ENCODE results near the gene GNLY. TPM values are rescaled to one million over a fixed set of nuclear protein-coding genes. Genes with fewer than 3 reads are reported as not detected.
"Not testable (repeated sequence)": the region's sequence is repeated elsewhere in the genome, so short reads cannot be mapped to it uniquely, and the experiment has no call there.

GNLY gene
- total RNA-seq, 1 donor from 2014 or later: 21.5 TPM

DNA sequence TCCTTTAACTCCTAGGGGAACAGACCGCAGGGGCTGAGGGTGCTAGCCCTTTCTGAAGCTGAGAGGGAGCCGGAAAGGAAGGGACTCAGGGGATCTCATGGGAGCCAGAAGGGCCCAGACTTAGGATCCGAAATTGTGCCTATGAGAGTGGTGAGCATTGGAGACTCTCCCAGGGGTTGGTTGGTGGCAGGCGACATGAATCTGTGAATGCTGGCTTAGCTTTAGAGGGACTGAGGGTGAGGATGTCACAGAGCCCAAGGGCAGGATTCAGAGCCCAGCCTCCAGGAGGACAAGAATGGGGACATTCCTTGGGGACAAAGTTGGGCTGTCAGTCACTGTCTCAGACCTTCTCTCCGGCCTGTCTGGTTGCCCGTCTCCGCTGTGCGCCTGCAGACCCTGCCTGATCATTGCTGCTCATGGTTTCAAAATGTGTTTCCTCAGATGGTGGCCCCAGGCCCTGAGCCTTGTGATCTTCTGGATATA is 17.5 kb downstream of the GNLY start:
- Histone ChIP-seq H3K9me3 (no peaks in the 10 kb centered on the region), H3K4me3 (peak overlapping the region; percentile 42), H3K36me3 (no peaks in the 10 kb centered on the region), H3K27ac (peak overlapping the region; percentile 94), H3K27me3 (ENCODE audit: low read depth) (no peaks in the 10 kb centered on the region), H3K4me1 (peaks cover 98% of the 10 kb centered on the region)
- DNase-seq (no peak), ATAC-seq (no peak)
- TF ChIP-seq, protein P1, sequence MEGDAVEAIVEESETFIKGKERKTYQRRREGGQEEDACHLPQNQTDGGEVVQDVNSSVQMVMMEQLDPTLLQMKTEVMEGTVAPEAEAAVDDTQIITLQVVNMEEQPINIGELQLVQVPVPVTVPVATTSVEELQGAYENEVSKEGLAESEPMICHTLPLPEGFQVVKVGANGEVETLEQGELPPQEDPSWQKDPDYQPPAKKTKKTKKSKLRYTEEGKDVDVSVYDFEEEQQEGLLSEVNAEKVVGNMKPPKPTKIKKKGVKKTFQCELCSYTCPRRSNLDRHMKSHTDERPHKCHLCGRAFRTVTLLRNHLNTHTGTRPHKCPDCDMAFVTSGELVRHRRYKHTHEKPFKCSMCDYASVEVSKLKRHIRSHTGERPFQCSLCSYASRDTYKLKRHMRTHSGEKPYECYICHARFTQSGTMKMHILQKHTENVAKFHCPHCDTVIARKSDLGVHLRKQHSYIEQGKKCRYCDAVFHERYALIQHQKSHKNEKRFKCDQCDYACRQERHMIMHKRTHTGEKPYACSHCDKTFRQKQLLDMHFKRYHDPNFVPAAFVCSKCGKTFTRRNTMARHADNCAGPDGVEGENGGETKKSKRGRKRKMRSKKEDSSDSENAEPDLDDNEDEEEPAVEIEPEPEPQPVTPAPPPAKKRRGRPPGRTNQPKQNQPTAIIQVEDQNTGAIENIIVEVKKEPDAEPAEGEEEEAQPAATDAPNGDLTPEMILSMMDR (IDR thresholded peaks at IDR 0.05): no peak
- intact Hi-C loops (cut with DNase I): no loop called here

DNA sequence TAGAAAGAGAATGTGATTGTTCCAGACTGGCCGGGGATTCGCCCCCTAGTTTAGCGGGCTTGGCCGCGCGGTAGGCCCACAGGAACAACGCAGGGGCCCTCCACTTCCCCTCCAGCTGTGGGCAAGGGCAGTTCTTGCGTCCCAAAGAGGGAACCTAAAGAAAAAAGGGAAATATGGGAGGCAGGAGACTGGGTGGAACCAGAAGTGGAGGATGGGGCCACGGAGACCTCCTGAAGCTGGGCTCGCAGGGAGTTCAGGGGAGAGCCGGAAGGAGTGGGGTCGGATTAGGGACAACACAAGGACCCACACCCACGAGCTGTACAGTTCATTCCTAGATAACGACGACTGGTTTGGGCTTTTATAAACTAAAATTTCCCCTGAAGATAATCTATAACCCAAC is 18.2 kb downstream of the GNLY start:
- peak; percentile 0 for ATAC-seq
- peak overlapping the region; percentile 94 for H3K27ac ChIP-seq
- peak overlapping the region; percentile 42 for H3K4me3 ChIP-seq
- H3K27me3 ChIP-seq (ENCODE audit: low read depth): no peaks in the 10 kb centered on the region
- no peaks in the 10 kb centered on the region for H3K9me3 ChIP-seq
- H3K4me1 ChIP-seq: peaks cover 90% of the 10 kb centered on the region
- H3K36me3 ChIP-seq: no peaks in the 10 kb centered on the region
- intact Hi-C loops (cut with DNase I): no loop called here
- DNase-seq: peak; percentile 77
- TF ChIP-seq, protein P1 (IDR thresholded peaks at IDR 0.05): no peak

DNA sequence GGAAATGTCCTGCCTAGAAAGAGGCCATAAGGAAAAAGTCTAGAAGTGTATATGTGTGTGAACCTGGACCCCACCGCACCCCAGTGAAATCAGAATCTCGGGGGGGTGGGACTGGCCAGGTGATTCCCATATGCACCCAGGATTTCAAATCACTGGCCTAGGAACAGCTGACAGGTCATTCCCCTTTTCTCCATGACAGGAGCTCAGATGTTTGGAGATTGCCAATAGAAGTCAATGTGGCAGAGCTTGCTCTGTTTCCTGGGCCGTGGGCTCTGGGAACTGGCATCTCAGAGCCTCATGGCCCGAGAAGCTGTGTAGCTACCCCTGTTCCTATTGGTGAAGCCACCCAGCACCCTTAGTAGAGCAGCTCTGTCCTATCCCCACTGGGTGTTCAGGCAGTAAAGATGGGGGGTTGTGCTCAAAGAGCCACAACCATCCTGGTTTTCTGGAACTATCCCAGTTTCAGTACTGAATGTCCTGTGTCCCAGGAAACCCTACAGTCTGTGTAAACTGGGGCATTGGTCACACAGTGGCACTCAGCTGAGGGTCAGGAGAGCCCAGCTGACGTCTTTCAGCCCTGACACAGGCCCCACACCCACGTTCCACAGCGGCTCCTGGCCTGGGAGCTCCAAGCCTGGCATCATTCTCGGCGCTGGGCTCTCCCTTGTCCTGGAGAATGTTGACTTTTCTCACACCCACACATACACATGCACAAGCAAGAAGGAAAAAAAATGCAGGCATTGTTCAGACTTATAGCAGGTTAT is 18.9 kb downstream of the GNLY start:
- Histone ChIP-seq H3K4me3 (peak overlapping the region; percentile 42), H3K9me3 (no peaks in the 10 kb centered on the region), H3K27me3 (ENCODE audit: low read depth) (no peaks in the 10 kb centered on the region), H3K4me1 (peaks cover 88% of the 10 kb centered on the region), H3K36me3 (no peaks in the 10 kb centered on the region), H3K27ac (peak overlapping the region; percentile 94)
- intact Hi-C loops (cut with DNase I): no loop called here
- peak; percentile 74 to 81 for ATAC-seq
- TF ChIP-seq, protein P1 (IDR thresholded peaks at IDR 0.05): no peak
- DNase-seq: peak; percentile 95

DNA sequence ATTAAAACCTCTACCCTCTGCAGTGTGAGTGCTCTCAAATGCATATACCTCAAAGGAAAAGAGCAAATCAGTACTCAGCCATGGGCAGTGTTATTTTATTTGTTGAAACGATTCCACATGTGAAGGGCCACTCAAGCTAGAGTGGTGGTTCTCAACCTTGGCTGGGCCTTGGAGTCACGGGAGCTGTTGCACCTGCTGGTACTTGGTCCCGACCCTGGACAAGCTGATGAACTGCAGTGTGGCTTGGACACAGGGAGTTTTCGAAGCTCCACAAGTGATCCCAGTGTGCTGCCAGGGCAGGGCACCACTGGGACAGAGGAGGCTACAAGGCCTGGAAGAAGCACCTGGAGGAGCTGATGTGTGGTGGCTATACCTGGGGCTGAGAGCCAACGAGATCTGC is 19.7 kb downstream of the GNLY start:
- no peaks in the 10 kb centered on the region for H3K36me3 ChIP-seq
- peak; percentile 83 for DNase-seq
- peak; percentile 50 to 53 for ATAC-seq
- H3K4me1 ChIP-seq: peaks cover 83% of the 10 kb centered on the region
- no peaks in the 10 kb centered on the region for H3K27me3 ChIP-seq (ENCODE audit: low read depth)
- intact Hi-C loops (cut with DNase I): no loop called here
- TF ChIP-seq, protein P1 (IDR thresholded peaks at IDR 0.05): no peak
- H3K27ac ChIP-seq: peak overlapping the region; percentile 94
- no peak overlapping the region for H3K4me3 ChIP-seq
- no peaks in the 10 kb centered on the region for H3K9me3 ChIP-seq

DNA sequence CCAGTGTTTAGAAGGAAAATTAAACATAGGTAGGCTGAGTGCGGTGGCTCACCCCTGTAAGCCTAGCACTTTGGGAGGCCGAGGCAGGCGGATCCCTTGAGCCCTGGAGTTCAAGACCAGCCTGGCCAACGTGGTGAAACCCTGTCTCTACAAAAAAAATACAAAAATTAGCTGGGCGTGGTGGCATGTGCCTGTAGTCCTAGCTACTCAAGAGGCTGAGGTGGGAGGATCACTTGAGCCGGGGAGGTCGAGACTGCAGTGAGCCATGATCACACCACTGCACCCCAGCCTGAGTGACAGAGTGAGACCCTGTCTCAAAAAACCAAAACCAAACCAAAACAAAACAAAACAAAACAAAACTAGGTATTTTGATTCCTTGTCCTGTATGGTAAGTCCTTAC is 20.3 kb downstream of the GNLY start:
- ATAC-seq; H3K9me3 ChIP-seq; intact Hi-C loops (cut with DNase I); H3K27me3 ChIP-seq (ENCODE audit: low read depth); H3K36me3 ChIP-seq; H3K4me3 ChIP-seq; DNase-seq: not testable (repeated sequence)
- peaks cover 77% of the 10 kb centered on the region for H3K4me1 ChIP-seq
- H3K27ac ChIP-seq: peak overlapping the region; percentile 94

DNA sequence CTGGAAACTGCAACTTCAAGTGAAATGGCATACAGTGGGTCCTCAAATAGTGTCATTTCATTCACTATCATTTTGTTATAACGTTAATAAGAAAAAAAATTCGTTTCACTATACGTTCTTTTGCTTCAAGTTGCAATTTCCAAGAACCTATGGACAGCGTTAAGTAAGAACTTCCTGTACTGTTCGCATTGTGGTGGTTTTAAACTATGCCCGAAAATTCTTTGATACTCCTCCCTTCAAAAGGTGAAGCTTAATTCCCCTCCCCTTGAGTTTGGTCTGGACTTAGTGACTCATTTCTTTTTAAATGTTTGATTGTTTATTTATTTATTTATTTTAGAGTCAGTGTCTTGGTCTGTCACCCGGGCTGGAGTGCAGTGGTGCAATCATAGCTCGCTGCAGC is 20.7 kb downstream of the GNLY start:
- Histone ChIP-seq H3K4me3 (no peak overlapping the region), H3K27ac (peak overlapping the region; percentile 94), H3K27me3 (ENCODE audit: low read depth) (no peaks in the 10 kb centered on the region), H3K4me1 (peaks cover 73% of the 10 kb centered on the region), H3K36me3 (no peaks in the 10 kb centered on the region), H3K9me3 (no peaks in the 10 kb centered on the region)
- TF ChIP-seq, protein P1 (IDR thresholded peaks at IDR 0.05): no peak
- no peak for DNase-seq
- no peak for ATAC-seq
- intact Hi-C loops (cut with DNase I): no loop called here

Data from lower lobe of right lung (tissue), 2 donors.